IMR-90 (cell line): ENCODE data around the gene PSTK. TPM values are rescaled to one million over a fixed set of nuclear protein-coding genes. Genes with fewer than 3 reads are reported as not detected.

Experiments used
- ATAC-seq: fragments of 200-7000 bp; cut with Tn5 transposase; 2 replicates; pipeline ENCODE4 v1.9.1; 2020; ENCODE audit warnings: low read depth, mild to moderate bottlenecking, moderate library complexity
- BruUV-seq: library from RNA; stranded (reverse); fragments of 400-500 nt; replicated peaks from 2 replicates; lab custom pipeline; 2021; lab: Mats Ljungman, UMichigan
- CTCF ChIA-PET: fragments of 300-600 bp; formaldehyde crosslinking; extraction: SDS; loops from one replicate; lab custom pipeline; 2021; ENCODE audit warnings: antibody characterized with exemption; lab: Yijun Ruan, JAX
- POLR2A ChIA-PET: fragments of 300-600 bp; sonication (Branson Sonifier 250); formaldehyde crosslinking; loops from one replicate; lab custom pipeline; 2022; ENCODE audit warnings: antibody characterized with exemption; ENCODE audit not compliant: unreplicated experiment; lab: Charles Lee
- DNase-seq: peaks from one replicate; pipeline ENCODE4 v3.0.0; 2013
- H2AFZ ChIP-seq: replicated peaks from 2 replicates; pipeline ENCODE3; 2013; ENCODE audit warnings: low read length, mild to moderate bottlenecking; ENCODE audit not compliant: poor library complexity
- H2AK5ac ChIP-seq: 2 replicates; pipeline ENCODE4 v1.6.1; 2013; ENCODE audit warnings: low read depth, low read length, inconsistent platforms
- H2AK9ac ChIP-seq: replicated peaks from 2 replicates; pipeline ENCODE3; 2013; ENCODE audit warnings: mild to moderate bottlenecking, low read depth, low read length, moderate library complexity; ENCODE audit not compliant: poor library complexity
- H2BK120ac ChIP-seq: 2 replicates; pipeline ENCODE4 v1.6.1; 2013; ENCODE audit warnings: low read depth, low read length, inconsistent platforms
- H2BK15ac ChIP-seq: 3 replicates; pipeline ENCODE4 v1.6.1; 2013; ENCODE audit warnings: low read depth, low read length, inconsistent platforms
- H2BK20ac ChIP-seq: 2 replicates; pipeline ENCODE4 v1.6.1; 2013; ENCODE audit warnings: low read depth, mild to moderate bottlenecking, inconsistent platforms, low read length, moderate library complexity
- H2BK5ac ChIP-seq: 2 replicates; pipeline ENCODE4 v1.6.1; 2013; ENCODE audit warnings: mild to moderate bottlenecking, low read depth, low read length, inconsistent platforms; ENCODE audit not compliant: poor library complexity, severe bottlenecking
- H3K14ac ChIP-seq: replicated peaks from 2 replicates; pipeline ENCODE4 v1.6.1; 2013; ENCODE audit warnings: low read depth, low read length, inconsistent platforms
- H3K18ac ChIP-seq: 2 replicates; pipeline ENCODE4 v1.6.1; 2013; ENCODE audit warnings: low read depth, low read length, control low read depth
- H3K23ac ChIP-seq: 2 replicates; pipeline ENCODE4 v1.6.1; 2013; ENCODE audit warnings: low read depth, low read length, inconsistent platforms
- H3K27ac ChIP-seq: 2 replicates; pipeline ENCODE4 v1.5.1; 2013; ENCODE audit warnings: mild to moderate bottlenecking, control low read depth, low read length; ENCODE audit not compliant: insufficient read depth
- H3K27me3 ChIP-seq: 2 replicates; pipeline ENCODE4 v1.6.1; 2013; ENCODE audit warnings: low read length; ENCODE audit not compliant: control insufficient read depth, insufficient read depth
- H3K36me3 ChIP-seq: 2 replicates; pipeline ENCODE4 v1.6.1; 2013; ENCODE audit warnings: low read length, mixed read lengths; ENCODE audit not compliant: control insufficient read depth, insufficient read depth
- H3K4ac ChIP-seq: 2 replicates; pipeline ENCODE4 v1.6.1; 2013; ENCODE audit warnings: low read depth, low read length, inconsistent platforms
- H3K4me1 ChIP-seq: 2 replicates; pipeline ENCODE4 v1.6.1; 2013; ENCODE audit warnings: low read length, mixed read lengths; ENCODE audit not compliant: control insufficient read depth, insufficient read depth
- H3K4me2 ChIP-seq: 2 replicates; pipeline ENCODE4 v1.6.1; 2013; ENCODE audit warnings: low read depth, mild to moderate bottlenecking, control low read depth, low read length, moderate library complexity
- H3K4me3 ChIP-seq: 2 replicates; pipeline ENCODE4 v1.5.1; 2013; ENCODE audit warnings: low read depth, mild to moderate bottlenecking, control low read depth, low read length, moderate library complexity; ENCODE audit not compliant: insufficient read depth
- H3K56ac ChIP-seq: 2 replicates; pipeline ENCODE4 v1.6.1; 2013; ENCODE audit warnings: low read length, inconsistent platforms; ENCODE audit not compliant: insufficient read depth; ENCODE audit errors: extremely low read depth
- H3K79me1 ChIP-seq, 2 experiments: 2 replicates each; pipeline ENCODE4 v1.6.1; 2013; ENCODE audit warnings: low read length in 2 of 2, inconsistent platforms in 1 of 2, low read depth in 1 of 2
- H3K9ac ChIP-seq: 2 replicates; pipeline ENCODE4 v1.6.1; 2013; ENCODE audit warnings: low read depth, low read length, control low read depth
- H3K9me1 ChIP-seq: 2 replicates; pipeline ENCODE4 v1.6.1; 2013; ENCODE audit warnings: low read length, inconsistent platforms; ENCODE audit not compliant: insufficient read depth
- H3K9me3 ChIP-seq: 2 replicates; pipeline ENCODE4 v1.6.1; 2013; ENCODE audit warnings: low read length; ENCODE audit not compliant: control insufficient read depth, insufficient read depth
- H4K20me1 ChIP-seq: 2 replicates; pipeline ENCODE4 v1.6.1; 2013; ENCODE audit warnings: low read length, inconsistent platforms; ENCODE audit not compliant: insufficient read depth
- H4K5ac ChIP-seq: 2 replicates; pipeline ENCODE4 v1.6.1; 2013; ENCODE audit warnings: mild to moderate bottlenecking, low read depth, low read length, control low read depth
- H4K8ac ChIP-seq, 2 experiments: 2 replicates each; pipeline ENCODE4 v1.6.1; 2013; ENCODE audit warnings: low read depth in 2 of 2, low read length in 2 of 2, control low read depth in 1 of 2, inconsistent platforms in 1 of 2
- H4K91ac ChIP-seq: 2 replicates; pipeline ENCODE4 v1.6.1; 2013; ENCODE audit warnings: low read depth, low read length, inconsistent platforms; ENCODE audit not compliant: insufficient read depth
- CEBPB ChIP-seq: IDR thresholded peaks from 2 replicates; pipeline ENCODE4 v1.6.1; 2012; ENCODE audit warnings: low read depth, low read length, improper control_type of control experiment
- CTCF ChIP-seq: conservative IDR thresholded peaks from 2 replicates; pipeline ENCODE4 v1.5.1; 2012; ENCODE audit warnings: mild to moderate bottlenecking, low read depth, low read length, improper control_type of control experiment
- ELK1 ChIP-seq: fragments of 150-350 bp; IDR thresholded peaks from 2 replicates; pipeline ENCODE4 v1.6.1; 2016; ENCODE audit warnings: low read depth, mild to moderate bottlenecking, low read length, moderate library complexity, borderline replicate concordance
- FOS ChIP-seq: fragments of 150-350 bp; IDR thresholded peaks from 2 replicates; pipeline ENCODE4 v1.6.1; 2016; ENCODE audit warnings: low read depth, low read length
- MAFK ChIP-seq: IDR thresholded peaks from 2 replicates; pipeline ENCODE4 v1.6.1; 2012; ENCODE audit warnings: low read depth, low read length, improper control_type of control experiment
- MXI1 ChIP-seq: IDR thresholded peaks from 2 replicates; pipeline ENCODE4 v1.6.1; 2012; ENCODE audit warnings: low read depth, mild to moderate bottlenecking, low read length, moderate library complexity, borderline replicate concordance
- NFE2L2 ChIP-seq: fragments of 150-350 bp; IDR thresholded peaks from 2 replicates; pipeline ENCODE4 v1.6.1; 2016; ENCODE audit warnings: low read depth, mild to moderate bottlenecking, low read length
- RAD21 ChIP-seq: IDR thresholded peaks from 2 replicates; pipeline ENCODE4 v1.6.1; 2012; ENCODE audit warnings: low read length, improper control_type of control experiment
- USF2 ChIP-seq: fragments of 150-350 bp; IDR thresholded peaks from 2 replicates; pipeline ENCODE4 v1.6.1; 2017; ENCODE audit warnings: mild to moderate bottlenecking, antibody characterized with exemption, low read length, low read depth
- WGBS, 2 experiments: methylation state at CpG; one replicate each; pipeline versions ENCODE4 v1.1.5 to v1.1.7; 2013; ENCODE audit warnings: missing lambda C conversion rate in 2 of 2; ENCODE audit not compliant: insufficient read length in 1 of 2; ENCODE audit errors: extremely low coverage in 2 of 2; 5-methylcytosine and 5-hydroxymethylcytosine counted together
- dilution Hi-C: fragments of 300-500 bp; cut with HindIII; formaldehyde crosslinking; loops from one replicate; pipeline ENCODE4 v1.14.3; 2018; ENCODE audit warnings: low sequenced_read_pairs; ENCODE audit not compliant: unreplicated experiment
- in situ Hi-C: fragments of 300-500 bp; cut with MboI; formaldehyde crosslinking; loops from 3 replicates; pipeline ENCODE4 v1.14.3; 2019; ENCODE audit warnings: low sequenced_read_pairs, inconsistent platforms, mixed read lengths
- intact Hi-C: fragments of 100-400 bp; cut with micrococcal nuclease; formaldehyde crosslinking; loops from 2 replicates; pipeline ENCODE4 v1.10.0; 2022
- polyA plus RNA-seq, 3 experiments: library from polyadenylated mRNA; depleted of rRNA; stranded (reverse); fragments of >200 nt; gene quantifications; 2 replicates each; pipeline ENCODE4 v1.2.3, GENCODE V29; 2012; ENCODE audit warnings: low replicate concordance in 1 of 3
- total RNA-seq: library from RNA; depleted of rRNA; stranded (reverse); fragments of >200 nt; gene quantifications from 2 replicates; pipeline ENCODE4 v1.2.3, GENCODE V29; 2012

PSTK gene
- total and polyA plus RNA-seq, 2 of the 4 experiments (the other 2 are of a cell fraction) = 4.1 to 4.2 TPM

GRCh38 chr10:123026302-123026701 lies 46.1 kb downstream of the PSTK start:
- no peak overlapping the region for H4K5ac ChIP-seq
- no peaks in the 10 kb centered on the region for H4K20me1 ChIP-seq
- H3K27me3 ChIP-seq = no peaks in the 10 kb centered on the region
- H3K4ac ChIP-seq = no peak overlapping the region
- ATAC-seq (peak; percentile 44; the same call in 1 of the 2 replicates), DNase-seq (no peak)
- H3K9me1 ChIP-seq = no peaks in the 10 kb centered on the region
- H3K23ac ChIP-seq = no peak overlapping the region
- in situ Hi-C loops (loop anchor here (25.0 kb wide), 1 partner anchor 936 kb away; no protein-coding TSS in a partner anchor), intact Hi-C loops (no loop called here), dilution Hi-C loops (no loop called here)
- no peak overlapping the region for H4K91ac ChIP-seq
- H2BK5ac ChIP-seq = no peak overlapping the region
- H3K27ac ChIP-seq = no peak overlapping the region
- WGBS, 2 experiments = no CpG with 5 or more reads among the region's 1 CpG
- TF ChIP-seq ELK1 (no peak), NFE2L2 (no peak), CEBPB (no peak), FOS (no peak), MXI1 (no peak), MAFK (no peak), RAD21 (no peak), USF2 (no peak), CTCF (no peak)
- no peak overlapping the region for H2AK5ac ChIP-seq
- H4K8ac ChIP-seq = no peak overlapping the region
- H3K4me1 ChIP-seq = no peaks in the 10 kb centered on the region
- no peak overlapping the region for H3K18ac ChIP-seq
- ChIA-PET CTCF (no interaction called here), POLR2A (no interaction called here)
- no peak overlapping the region for H2BK20ac ChIP-seq
- H3K4me3 ChIP-seq = no peak overlapping the region
- no peaks in the 10 kb centered on the region for H3K9me3 ChIP-seq
- no peak overlapping the region for H2AFZ ChIP-seq
- no peak overlapping the region for H2BK120ac ChIP-seq
- H3K79me1 ChIP-seq = no peaks in the 10 kb centered on the region
- BruUV-seq = no TSS peak
- H3K36me3 ChIP-seq = no peaks in the 10 kb centered on the region
- H3K4me2 ChIP-seq = no peak overlapping the region
- no peak overlapping the region for H3K14ac ChIP-seq
- no peak overlapping the region for H2BK15ac ChIP-seq
- no peak overlapping the region for H3K56ac ChIP-seq
- no peak overlapping the region for H3K9ac ChIP-seq
- H2AK9ac ChIP-seq = no peak overlapping the region
